GM18507 (cell line): ENCODE measurements around the gene ULK4.
"Not testable (repeated sequence)": the region's sequence is repeated elsewhere in the genome, so short reads cannot be mapped to it uniquely, and the experiment has no call there.

Experiments used
- DNase-seq: peaks from one replicate; pipeline ENCODE4 v3.0.0; 2011; ENCODE audit warnings: low read depth; ENCODE audit not compliant: insufficient read length; ENCODE audit errors: extremely low spot score
- FAIRE-seq: peaks from 2 replicates; lab custom pipeline; 2011; peaks lifted over from hg19 to GRCh38; lab: Jason Lieb, UNC

ULK4 gene

GRCh38 chr3:41478278-41478677 is 483.6 kb downstream of the ULK4 start:
- FAIRE-seq (no peak), DNase-seq (no peak)

- no peak for DNase-seq
- FAIRE-seq: peak; percentile 45
Observed at GRCh38 chr3:41477399-41478014, 484.4 kb downstream of the ULK4 start.

- FAIRE-seq (no peak), DNase-seq (no peak)
Observed at GRCh38 chr3:41469083-41469482, 492.8 kb downstream of the ULK4 start.

- no peak for DNase-seq
- FAIRE-seq: no peak
Observed at GRCh38 chr3:41467481-41467880, 494.4 kb downstream of the ULK4 start.

GRCh38 chr3:41464858-41465257 is 497.0 kb downstream of the ULK4 start:
- no peak for DNase-seq
- FAIRE-seq: no peak

- DNase-seq (no peak), FAIRE-seq (no peak)
Observed at GRCh38 chr3:41464401-41464800, 497.5 kb downstream of the ULK4 start.

- DNase-seq (no peak), FAIRE-seq (no peak)
Observed at GRCh38 chr3:41462103-41462691, 499.7 kb downstream of the ULK4 start.

GRCh38 chr3:41460736-41461135 is 501.2 kb downstream of the ULK4 start:
- DNase-seq (no peak), FAIRE-seq (no peak)

GRCh38 chr3:41457176-41457575 is 504.7 kb downstream of the ULK4 start:
- no peak for DNase-seq
- no peak for FAIRE-seq

GRCh38 chr3:41456162-41456561 is 505.7 kb downstream of the ULK4 start:
- DNase-seq (no peak), FAIRE-seq (no peak)

- not testable (repeated sequence) for DNase-seq, FAIRE-seq
Observed at GRCh38 chr3:41453618-41454017, 508.3 kb downstream of the ULK4 start.

GRCh38 chr3:41450416-41451231 is 511.3 kb downstream of the ULK4 start:
- no peak for FAIRE-seq
- no peak for DNase-seq

- DNase-seq (no peak), FAIRE-seq (no peak)
Observed at GRCh38 chr3:41448396-41448795, 513.5 kb downstream of the ULK4 start.

- DNase-seq (no peak), FAIRE-seq (no peak)
Observed at GRCh38 chr3:41447701-41448100, 514.2 kb downstream of the ULK4 start.

- not testable (repeated sequence) for DNase-seq, FAIRE-seq
Observed at GRCh38 chr3:41446316-41446715, 515.6 kb downstream of the ULK4 start.

- FAIRE-seq (no peak), DNase-seq (no peak)
Observed at GRCh38 chr3:41441568-41441967, 520.3 kb downstream of the ULK4 start.

- no peak for FAIRE-seq
- no peak for DNase-seq
Observed at GRCh38 chr3:41441139-41441538, 520.8 kb downstream of the ULK4 start.

- FAIRE-seq: no peak
- DNase-seq: no peak
Observed at GRCh38 chr3:41436983-41437382, 524.9 kb downstream of the ULK4 start.

GRCh38 chr3:41434781-41435180 is 527.1 kb downstream of the ULK4 start:
- FAIRE-seq (no peak), DNase-seq (no peak)

- no peak for DNase-seq
- FAIRE-seq: no peak
Observed at GRCh38 chr3:41431386-41431785, 530.5 kb downstream of the ULK4 start.

GRCh38 chr3:41430886-41431285 is 531.0 kb downstream of the ULK4 start:
- FAIRE-seq (no peak), DNase-seq (no peak)
